ENCODE data around the gene SOX5.
"Not testable (repeated sequence)": the region's sequence is repeated elsewhere in the genome, so short reads cannot be mapped to it uniquely, and the experiment has no call there.

Gene SOX5

DNA sequence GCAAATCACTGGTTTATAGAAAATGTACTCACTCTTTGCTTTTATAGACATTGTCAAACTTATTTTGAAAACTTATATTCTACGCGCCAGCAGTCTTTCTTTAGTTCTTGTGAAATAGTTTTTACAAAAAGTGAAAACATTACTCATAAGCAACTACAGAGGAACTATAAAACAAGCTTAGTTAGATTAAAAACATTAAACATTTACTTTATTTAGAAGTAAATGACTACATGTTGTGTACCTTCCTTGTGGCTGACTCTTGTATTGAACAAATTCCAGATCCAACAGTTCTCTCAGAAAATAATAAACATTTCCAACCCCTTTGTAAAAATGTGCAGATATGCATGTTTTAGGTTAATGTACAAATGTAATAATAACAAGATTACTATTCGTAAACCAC is 198.5 kb downstream of the SOX5 start:
- DNase-seq, result no peak

DNA sequence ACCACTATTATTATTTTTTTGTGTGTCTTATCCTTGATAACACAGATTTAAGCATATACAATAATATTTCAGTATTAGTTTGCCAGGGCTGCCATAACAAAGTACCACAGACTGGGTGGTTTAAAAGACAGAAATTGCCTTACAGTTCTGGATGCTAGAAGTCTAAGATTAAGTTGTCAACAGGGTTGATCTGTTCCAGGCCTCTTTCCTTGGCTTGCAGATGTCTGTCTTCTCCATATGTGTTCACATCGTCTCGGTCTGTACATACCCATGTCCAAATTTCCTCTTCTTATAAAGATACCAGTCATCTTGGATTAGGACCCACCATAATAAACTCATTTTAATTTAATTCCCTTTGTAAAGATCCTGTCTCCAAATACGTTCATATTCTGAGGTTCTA is 204.8 kb downstream of the SOX5 start:
- DNase-seq, result no peak

DNA sequence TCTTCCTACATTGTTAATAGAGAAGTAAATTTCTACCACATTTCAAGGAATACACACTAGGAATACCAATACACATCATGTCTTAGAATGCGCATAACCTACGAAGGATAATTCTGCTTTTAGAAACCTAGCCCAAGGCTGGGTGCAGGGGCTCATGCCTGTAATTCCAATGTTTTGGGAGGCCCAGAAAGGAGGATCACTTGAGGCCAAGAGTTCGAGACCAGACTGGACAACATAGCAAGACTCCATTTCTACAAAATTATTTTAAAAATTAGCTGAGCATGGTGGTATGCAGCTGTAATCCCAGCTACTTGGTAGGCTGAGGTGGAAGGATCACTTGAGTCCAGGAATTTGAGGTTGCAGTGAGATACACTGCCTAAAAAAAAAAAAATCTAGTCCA is 206.9 kb downstream of the SOX5 start:
- no peak for DNase-seq

DNA sequence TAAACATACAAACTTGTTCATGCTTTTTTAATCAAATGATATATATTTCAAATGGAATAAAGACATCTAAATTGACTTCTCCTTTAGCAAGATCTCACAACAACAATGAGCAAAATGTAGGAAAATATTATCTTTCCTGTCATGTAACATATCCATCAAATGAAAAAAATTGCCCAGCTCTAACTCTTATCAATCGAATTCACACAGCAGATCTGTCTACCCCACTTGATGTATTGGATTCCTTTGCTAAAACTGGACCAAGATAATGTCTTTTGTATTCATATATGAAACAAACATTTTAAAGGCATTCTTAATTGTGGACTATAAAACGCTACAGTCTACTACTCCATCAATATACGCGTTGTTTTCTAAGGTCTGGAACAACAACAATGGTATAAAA is 218.0 kb downstream of the SOX5 start:
- DNase-seq, result no peak

GRCh38 chr12:23731035-23731434 is 218.4 kb downstream of the SOX5 start:
- DNase-seq, result no peak

DNA sequence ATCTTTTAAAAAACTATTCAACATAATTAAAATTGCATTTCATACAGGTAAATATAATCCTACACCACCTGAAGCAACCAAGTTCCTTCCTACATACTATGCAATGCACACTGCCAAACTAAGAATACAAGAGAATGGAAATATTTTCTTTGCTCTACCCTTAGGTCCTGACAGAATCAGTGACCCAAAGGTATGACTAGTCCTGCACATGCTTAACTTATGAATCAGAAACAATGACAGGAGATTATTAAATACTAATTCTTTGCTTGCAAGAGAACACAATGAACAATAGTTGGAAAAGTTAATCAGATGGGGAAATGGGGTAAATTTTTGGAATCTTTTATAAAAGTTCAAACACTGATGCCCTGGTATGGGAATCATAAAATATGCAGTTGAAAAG is 220.1 kb downstream of the SOX5 start:
- no peak for DNase-seq

- DNase-seq, result no peak
Observed at GRCh38 chr12:23726646-23727045, 222.8 kb downstream of the SOX5 start.

DNA sequence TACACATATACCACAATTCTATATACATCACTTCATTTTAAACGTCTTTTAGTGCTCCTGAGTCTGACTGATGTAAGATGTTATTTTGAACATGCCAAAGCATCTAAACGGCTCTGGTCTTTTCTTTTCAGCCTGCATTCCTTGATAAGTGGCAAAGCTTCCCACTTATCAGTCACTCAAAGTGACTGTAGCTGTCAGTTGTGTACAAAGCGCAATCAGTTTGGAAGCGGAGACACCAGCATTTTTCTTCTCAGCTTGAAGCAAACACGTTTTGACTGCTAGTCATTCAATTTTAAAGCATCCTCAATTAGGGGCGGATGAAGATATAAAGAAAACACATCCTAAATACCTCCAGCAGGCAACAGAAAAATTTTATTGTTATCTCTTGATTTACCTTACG is 226.8 kb downstream of the SOX5 start:
- DNase-seq, result no peak

DNA sequence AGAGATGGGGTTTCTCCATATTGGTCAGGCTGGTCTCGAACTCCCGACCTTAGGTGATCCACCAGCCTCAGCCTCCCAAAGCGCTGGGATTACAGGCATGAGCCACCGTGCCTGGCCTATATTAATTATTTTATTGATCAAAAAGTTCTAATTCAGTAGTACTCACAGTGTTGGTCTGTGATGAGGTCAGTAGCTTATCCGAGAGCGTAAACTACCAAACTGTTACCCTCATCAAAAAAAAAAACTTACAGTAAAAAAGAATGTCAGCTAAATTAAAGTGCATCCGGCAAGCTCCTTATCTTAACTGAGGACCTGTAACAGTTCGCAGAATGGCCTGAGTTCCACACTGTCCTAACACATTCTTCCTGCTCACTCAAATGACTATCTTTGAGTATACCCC is 228.2 kb downstream of the SOX5 start:
- DNase-seq, result no peak

GRCh38 chr12:23719493-23719892 is 230.0 kb downstream of the SOX5 start:
- no peak for DNase-seq

- DNase-seq, result not testable (repeated sequence)
Observed at GRCh38 chr12:23710361-23710760, 239.1 kb downstream of the SOX5 start.

GRCh38 chr12:23708185-23708837 is 241.2 kb downstream of the SOX5 start:
- DNase-seq, result no peak

GRCh38 chr12:23707270-23707669 is 242.2 kb downstream of the SOX5 start:
- DNase-seq, result no peak

- DNase-seq, result no peak
Observed at GRCh38 chr12:23704992-23705943, 244.2 kb downstream of the SOX5 start.

DNA sequence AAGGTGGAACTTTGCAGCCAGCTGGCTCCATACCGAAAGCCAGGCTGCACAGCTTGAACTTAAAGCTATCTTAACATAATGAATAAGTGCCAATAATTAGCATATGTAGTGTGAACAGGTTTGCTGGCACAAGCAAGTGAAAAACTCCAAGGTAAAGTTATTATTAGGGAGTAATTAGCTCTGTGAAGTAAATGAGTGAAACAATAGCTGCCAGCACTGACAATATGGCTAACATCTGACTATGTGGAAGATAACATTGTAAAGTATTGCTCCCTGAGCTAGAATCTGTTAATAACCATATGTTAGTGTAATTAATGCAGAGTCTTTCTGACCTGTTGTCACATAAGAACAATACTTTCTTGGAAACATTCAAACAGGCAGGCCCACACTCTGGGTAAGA is 246.4 kb downstream of the SOX5 start:
- no peak for DNase-seq

DNA sequence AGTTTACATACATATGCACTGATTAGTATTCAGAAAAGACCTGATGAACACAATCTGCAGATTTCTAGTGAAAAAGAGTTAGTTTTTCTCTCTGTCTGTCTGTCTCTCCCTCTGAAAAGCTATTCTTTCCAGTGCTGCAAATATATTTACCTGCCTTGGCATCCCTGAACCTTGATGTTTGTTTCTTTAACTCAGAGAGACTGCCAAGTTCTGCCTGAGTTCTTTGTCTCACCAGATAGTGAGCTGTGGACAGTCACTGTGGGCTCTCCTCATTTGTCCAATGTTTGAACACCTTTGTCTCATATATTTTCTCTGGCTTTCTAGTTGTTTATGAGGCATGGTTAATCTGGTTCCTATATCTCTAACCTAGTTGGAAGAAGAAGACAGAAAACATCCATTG is 250.4 kb downstream of the SOX5 start:
- no peak for DNase-seq

GRCh38 chr12:23694920-23695319 is 254.6 kb downstream of the SOX5 start:
- DNase-seq, result no peak

- DNase-seq, result no peak
Observed at GRCh38 chr12:23694307-23694706, 255.2 kb downstream of the SOX5 start.

GRCh38 chr12:23687947-23688346 is 261.5 kb downstream of the SOX5 start:
- no peak for DNase-seq

DNA sequence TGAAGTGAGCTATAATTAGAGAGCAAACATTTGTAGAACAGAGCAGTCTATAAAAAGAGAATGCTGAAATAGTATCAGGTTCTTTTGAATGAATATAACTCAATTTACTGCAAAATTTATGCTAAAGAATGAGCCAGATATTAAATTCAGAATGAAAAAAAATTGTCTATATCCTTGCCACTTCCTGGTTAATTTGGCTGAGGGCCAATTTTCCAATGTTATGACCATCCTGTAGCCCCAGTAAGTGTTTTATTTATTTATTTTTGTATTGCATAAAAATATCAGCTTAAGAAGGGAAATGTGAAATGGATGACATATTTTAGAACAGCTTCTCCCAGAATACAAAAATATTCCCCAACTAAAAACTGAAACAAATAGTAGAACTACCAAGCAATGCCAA is 263.4 kb downstream of the SOX5 start:
- no peak for DNase-seq

- DNase-seq, result no peak
Observed at GRCh38 chr12:23684121-23684520, 265.3 kb downstream of the SOX5 start.

DNA sequence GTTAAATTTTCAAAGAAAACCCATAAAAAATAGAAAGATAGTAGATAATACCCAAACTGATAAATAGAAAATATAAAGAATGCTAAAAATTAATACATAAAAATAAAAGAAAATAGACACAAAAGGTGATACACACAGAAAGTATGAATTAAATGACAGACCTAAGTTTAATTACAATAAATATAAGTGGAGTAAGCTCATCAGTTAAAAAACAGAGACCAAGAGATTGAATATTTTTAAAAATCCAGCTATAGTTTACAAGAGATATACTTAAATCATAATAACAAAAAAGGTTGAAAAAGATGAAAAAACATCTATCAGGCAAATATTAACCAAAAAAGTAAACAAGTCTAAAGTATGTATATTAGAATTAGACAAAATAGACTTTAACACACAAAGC is 268.2 kb downstream of the SOX5 start:
- DNase-seq, result no peak

DNA sequence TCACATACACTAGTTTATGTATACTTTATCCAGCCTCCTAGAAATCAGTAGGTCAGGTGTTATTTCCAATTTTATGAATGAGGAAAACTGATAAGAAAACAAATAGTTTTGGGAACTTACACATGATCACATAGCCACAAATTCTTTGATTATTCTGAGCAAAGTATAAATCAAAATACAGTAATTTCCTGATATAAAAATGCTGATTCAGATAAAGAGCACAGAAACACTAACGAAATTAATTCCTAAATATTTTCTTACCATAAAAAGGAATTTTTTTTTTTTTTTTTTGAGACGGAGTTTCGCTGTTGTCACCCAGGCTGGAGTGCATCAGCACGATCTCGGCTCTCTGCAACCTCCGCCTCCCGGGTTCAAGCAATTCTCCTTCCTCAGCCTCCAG is 275.4 kb downstream of the SOX5 start:
- DNase-seq, result no peak

GRCh38 chr12:23671881-23672280 is 277.6 kb downstream of the SOX5 start:
- DNase-seq, result no peak

GRCh38 chr12:23670684-23671083 is 278.8 kb downstream of the SOX5 start:
- DNase-seq, result no peak

Measured in SW 1271 (cell line).